Activated T-cell treated with anti-CD3 and anti-CD28 coated beads, Interleukin-2, amount 50 U/mL, for 24 hours (primary cell): Measurements from ENCODE around the gene NUP98.

Experiments used
- DNase-seq: peaks from one replicate; pipeline ENCODE4 v3.0.0-alpha.2; 2020
- H3K27ac Mint-ChIP-seq: 2 replicates; pipeline ENCODE4 v1.8.0; 2020; ENCODE audit warnings: mild to moderate bottlenecking, mixed read lengths
- H3K27me3 Mint-ChIP-seq: 2 replicates; pipeline ENCODE4 v1.8.0; 2020; ENCODE audit warnings: mixed read lengths
- H3K36me3 Mint-ChIP-seq: 2 replicates; pipeline ENCODE4 v1.8.0; 2020; ENCODE audit warnings: low read depth, mixed read lengths
- H3K4me1 Mint-ChIP-seq: 2 replicates; pipeline ENCODE4 v1.8.0; 2020; ENCODE audit warnings: low read depth, mixed read lengths
- H3K4me3 Mint-ChIP-seq: 2 replicates; pipeline ENCODE4 v1.8.0; 2020; ENCODE audit warnings: mild to moderate bottlenecking, moderate library complexity, mixed read lengths
- H3K9me3 Mint-ChIP-seq: 2 replicates; pipeline ENCODE4 v1.8.0; 2020; ENCODE audit warnings: mixed read lengths

NUP98 gene

GRCh38 chr11:3833449-3833848 lies 36.1 kb upstream of the NUP98 start:
- DNase-seq: no peak
- H3K27ac Mint-ChIP-seq: peak overlapping the region; percentile 92
- H3K36me3 Mint-ChIP-seq: peaks cover 95% of the 10 kb centered on the region
- H3K4me1 Mint-ChIP-seq: peaks cover 86% of the 10 kb centered on the region
- no peaks in the 10 kb centered on the region for H3K27me3 Mint-ChIP-seq
- peak overlapping the region; percentile 24 for H3K4me3 Mint-ChIP-seq
- H3K9me3 Mint-ChIP-seq: no peaks in the 10 kb centered on the region

DNA sequence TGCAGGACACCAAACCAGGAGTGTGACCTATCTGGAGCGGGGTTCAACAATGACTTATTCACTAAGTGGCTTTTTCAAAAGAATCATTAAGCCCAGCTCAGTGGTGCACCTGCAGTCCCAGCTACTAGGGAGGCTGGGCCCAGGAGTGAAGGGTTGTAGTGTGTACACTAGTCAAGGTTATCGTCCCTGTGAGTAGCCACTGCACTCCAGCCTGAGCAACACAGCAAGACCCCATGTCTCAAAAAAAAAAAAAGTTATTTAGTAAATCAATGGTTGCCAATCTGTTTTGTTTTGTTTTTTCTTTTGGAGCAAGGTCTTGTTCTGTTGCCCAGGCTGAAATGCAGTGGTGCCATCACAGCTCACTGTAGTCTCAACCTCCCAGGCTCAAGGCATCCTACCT lies 35.5 kb upstream of the NUP98 start:
- H3K4me1 Mint-ChIP-seq: peaks cover 84% of the 10 kb centered on the region
- peak overlapping the region; percentile 92 for H3K27ac Mint-ChIP-seq
- peak overlapping the region; percentile 24 for H3K4me3 Mint-ChIP-seq
- no peaks in the 10 kb centered on the region for H3K27me3 Mint-ChIP-seq
- H3K36me3 Mint-ChIP-seq: peaks cover 96% of the 10 kb centered on the region
- DNase-seq: no peak
- no peaks in the 10 kb centered on the region for H3K9me3 Mint-ChIP-seq

GRCh38 chr11:3831378-3832239 lies 34.3 kb upstream of the NUP98 start:
- Mint-ChIP-seq H3K4me3 (peak overlapping the region; percentile 62), H3K36me3 (peaks cover 98% of the 10 kb centered on the region), H3K27ac (peak overlapping the region; percentile 92), H3K9me3 (no peaks in the 10 kb centered on the region), H3K27me3 (no peaks in the 10 kb centered on the region), H3K4me1 (peaks cover 83% of the 10 kb centered on the region)
- DNase-seq: no peak

- no peak for DNase-seq
- Mint-ChIP-seq H3K4me3 (no peak overlapping the region), H3K4me1 (peaks cover 84% of the 10 kb centered on the region), H3K36me3 (peaks cover 99% of the 10 kb centered on the region), H3K27me3 (no peaks in the 10 kb centered on the region), H3K9me3 (no peaks in the 10 kb centered on the region), H3K27ac (peak overlapping the region; percentile 92)
Observed at GRCh38 chr11:3830730-3831129, 33.4 kb upstream of the NUP98 start.

DNA sequence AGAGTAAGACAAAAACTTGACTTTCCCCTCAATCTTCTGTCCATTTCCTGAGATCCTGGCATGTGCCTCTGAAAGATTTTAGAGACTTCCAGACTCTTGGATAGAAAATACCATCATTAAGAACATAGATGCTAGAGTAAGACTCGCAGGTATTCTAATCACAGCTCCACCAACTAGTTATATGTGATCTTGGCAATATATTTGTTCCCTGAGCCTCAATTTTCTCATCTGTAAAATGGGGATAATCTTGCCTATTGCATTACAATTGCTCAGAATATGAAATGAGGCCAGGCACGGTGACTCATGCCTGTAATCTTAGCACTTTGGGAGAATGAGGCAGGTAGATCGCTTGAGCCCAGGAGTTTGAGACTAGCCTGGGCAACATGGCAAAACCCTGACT lies 32.7 kb upstream of the NUP98 start:
- H3K9me3 Mint-ChIP-seq: no peaks in the 10 kb centered on the region
- DNase-seq: no peak
- no peak overlapping the region for H3K4me3 Mint-ChIP-seq
- H3K36me3 Mint-ChIP-seq: peaks cover 99% of the 10 kb centered on the region
- no peaks in the 10 kb centered on the region for H3K27me3 Mint-ChIP-seq
- H3K4me1 Mint-ChIP-seq: peaks cover 81% of the 10 kb centered on the region
- H3K27ac Mint-ChIP-seq: peak overlapping the region; percentile 92

DNA sequence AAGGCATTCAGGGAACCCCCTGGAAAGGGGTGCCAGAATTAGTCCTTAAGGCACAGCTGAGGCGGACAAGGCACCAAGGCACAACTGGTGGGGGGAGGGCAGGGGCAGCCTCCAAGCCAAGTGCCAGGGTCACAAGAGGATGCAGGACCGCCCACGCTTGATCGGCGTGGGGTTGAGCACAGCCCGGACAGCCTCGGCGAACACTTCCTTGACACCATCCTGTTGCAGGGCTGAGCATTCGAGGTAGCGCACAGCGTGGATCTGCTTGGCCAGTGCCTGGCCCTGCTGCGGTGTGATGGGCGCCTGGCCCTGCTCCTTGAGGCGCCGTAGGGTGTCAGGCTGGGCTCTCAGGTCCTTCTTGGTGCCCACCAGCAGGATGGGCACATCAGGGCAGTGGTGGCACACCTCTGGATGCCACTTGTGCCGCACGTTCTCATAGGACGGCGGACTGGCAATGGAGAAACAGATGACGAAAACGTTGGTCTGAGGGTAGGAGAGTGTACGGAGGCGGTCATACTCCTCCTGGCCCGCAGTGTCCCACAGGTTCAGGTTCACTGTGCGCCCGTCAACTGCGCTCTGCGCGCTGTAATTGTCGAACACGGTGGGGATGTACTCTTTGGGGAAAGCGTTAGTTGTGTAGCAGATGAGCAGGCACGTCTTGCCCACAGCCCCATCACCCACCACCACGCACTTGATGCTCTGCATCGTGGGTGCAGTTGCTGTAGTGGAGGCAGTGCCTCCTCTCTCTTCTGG lies 30.3 kb upstream of the NUP98 start:
- no peak for DNase-seq
- H3K9me3 Mint-ChIP-seq: no peaks in the 10 kb centered on the region
- H3K27me3 Mint-ChIP-seq: no peaks in the 10 kb centered on the region
- peaks cover 74% of the 10 kb centered on the region for H3K4me1 Mint-ChIP-seq
- no peak overlapping the region for H3K4me3 Mint-ChIP-seq
- peaks cover 94% of the 10 kb centered on the region for H3K36me3 Mint-ChIP-seq
- peak overlapping the region; percentile 87 for H3K27ac Mint-ChIP-seq

GRCh38 chr11:3826721-3827120 lies 29.4 kb upstream of the NUP98 start:
- Mint-ChIP-seq H3K27me3 (no peaks in the 10 kb centered on the region), H3K9me3 (no peaks in the 10 kb centered on the region)

DNA sequence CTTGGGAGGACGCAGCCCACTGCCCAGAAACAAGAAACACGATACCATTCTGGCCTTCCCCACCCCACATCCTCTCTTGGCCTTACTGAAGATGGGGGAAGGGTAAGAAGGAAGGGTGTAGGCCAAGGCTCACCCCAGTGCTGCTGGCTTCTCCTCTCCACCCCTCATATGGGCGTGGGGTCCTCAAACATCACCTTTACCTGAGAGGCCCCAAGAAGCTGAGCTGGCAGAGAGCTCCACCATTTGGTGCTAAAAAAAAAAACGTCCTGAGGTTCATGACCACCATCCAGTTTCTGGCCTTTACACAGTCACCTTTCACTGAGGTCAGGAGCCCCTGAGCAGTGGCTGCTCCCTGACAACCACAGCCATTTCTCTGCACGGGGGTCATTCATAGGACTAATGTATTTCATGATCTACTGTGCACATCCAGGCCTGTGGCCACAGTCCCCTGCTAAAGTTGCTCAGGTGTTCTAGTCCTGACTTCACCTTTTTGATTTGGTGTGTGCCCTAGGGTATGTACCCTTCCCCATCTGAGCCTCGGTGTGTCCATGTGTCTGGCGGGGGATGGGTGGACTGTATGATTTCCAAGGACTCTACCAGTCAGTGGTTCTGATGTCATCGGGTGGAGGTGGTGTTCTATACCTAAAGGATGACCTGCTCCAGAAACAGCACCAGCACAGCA lies 28.3 kb upstream of the NUP98 start:
- Mint-ChIP-seq H3K36me3 (peaks cover 74% of the 10 kb centered on the region), H3K27ac (peak overlapping the region; percentile 87), H3K27me3 (no peaks in the 10 kb centered on the region), H3K9me3 (no peaks in the 10 kb centered on the region), H3K4me1 (peaks cover 54% of the 10 kb centered on the region), H3K4me3 (no peak overlapping the region)
- no peak for DNase-seq

More at GRCh38 chr11:3826721-3827120, 29.4 kb upstream of the NUP98 start:
- Mint-ChIP-seq H3K36me3 (peaks cover 85% of the 10 kb centered on the region), H3K4me1 (peaks cover 65% of the 10 kb centered on the region), H3K4me3 (no peak overlapping the region), H3K27ac (peak overlapping the region; percentile 87)
- no peak for DNase-seq

DNA sequence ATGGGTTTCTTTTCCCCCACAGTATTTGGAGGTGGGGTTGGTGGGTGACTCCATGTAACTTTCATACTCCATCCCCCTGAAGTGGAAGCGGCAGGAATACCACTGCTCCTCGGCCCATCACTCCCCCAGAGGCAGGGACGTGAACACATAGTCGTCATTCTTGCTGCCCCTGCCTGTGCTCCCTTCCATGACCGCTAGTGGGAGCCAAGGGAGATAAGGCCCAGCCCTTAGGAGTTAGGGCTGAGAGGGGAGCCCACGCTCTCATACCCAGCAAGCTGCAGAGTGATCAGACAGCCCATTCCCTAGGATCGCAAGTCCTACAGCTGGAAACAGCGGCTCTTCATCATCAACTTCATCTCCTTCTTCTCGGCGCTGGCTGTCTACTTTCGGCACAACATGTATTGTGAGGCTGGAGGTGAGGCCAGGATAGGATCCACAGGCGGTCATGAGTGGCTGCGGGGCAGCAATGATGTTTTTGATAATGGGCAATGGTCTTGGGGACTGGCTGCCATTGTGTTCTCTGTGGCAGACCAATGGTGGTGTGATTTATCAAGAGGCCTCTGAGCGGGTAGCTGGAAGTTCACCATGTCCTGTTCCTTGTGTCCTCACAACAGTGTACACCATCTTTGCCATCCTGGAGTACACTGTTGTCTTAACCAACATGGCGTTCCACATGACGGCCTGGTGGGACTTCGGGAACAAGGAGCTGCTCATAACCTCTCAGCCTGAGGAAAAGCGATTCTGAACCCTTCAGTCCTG lies 27.5 kb upstream of the NUP98 start:
- Mint-ChIP-seq H3K27ac (peak overlapping the region; percentile 83), H3K27me3 (no peaks in the 10 kb centered on the region), H3K4me3 (no peak overlapping the region), H3K4me1 (peaks cover 47% of the 10 kb centered on the region), H3K9me3 (no peaks in the 10 kb centered on the region), H3K36me3 (peaks cover 73% of the 10 kb centered on the region)
- DNase-seq: peak; percentile 86

DNA sequence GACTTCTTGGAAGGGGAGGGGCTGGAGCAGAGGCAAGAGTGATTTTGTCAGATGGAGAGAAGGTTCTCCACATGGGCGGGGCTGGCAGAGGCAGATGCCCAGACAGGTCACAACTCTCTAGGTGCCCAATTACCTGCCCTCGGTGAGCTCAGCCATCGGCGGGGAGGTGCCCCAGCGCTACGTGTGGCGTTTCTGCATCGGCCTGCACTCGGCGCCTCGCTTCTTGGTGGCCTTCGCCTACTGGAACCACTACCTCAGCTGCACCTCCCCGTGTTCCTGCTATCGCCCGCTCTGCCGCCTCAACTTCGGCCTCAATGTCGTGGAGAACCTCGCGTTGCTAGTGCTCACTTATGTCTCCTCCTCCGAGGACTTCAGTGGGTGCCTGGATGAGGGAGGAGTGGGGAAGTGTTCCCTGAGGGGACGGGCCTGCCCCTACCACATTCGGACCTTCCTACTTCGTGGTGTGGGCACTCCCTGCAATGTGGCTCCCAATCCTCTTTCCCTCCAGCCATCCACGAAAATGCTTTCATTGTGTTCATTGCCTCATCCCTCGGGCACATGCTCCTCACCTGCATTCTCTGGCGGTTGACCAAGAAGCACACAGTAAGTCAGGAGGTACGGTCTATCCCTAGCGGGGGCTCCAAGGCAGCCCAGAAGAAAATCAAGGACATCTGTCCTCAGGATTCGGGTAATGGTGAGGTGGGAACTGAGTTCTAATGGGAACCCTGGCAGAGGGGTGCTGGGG lies 26.6 kb upstream of the NUP98 start:
- Mint-ChIP-seq H3K4me3 (no peak overlapping the region), H3K27ac (peak overlapping the region; percentile 83)

GRCh38 chr11:3823303-3823702 lies 25.9 kb upstream of the NUP98 start:
- no peak overlapping the region for H3K27ac Mint-ChIP-seq
- no peaks in the 10 kb centered on the region for H3K9me3 Mint-ChIP-seq
- no peak overlapping the region for H3K4me3 Mint-ChIP-seq

More for the DNA sequence above, 26.6 kb upstream of the NUP98 start:
- H3K36me3 Mint-ChIP-seq: peaks cover 64% of the 10 kb centered on the region
- no peaks in the 10 kb centered on the region for H3K27me3 Mint-ChIP-seq
- DNase-seq: no peak
- no peaks in the 10 kb centered on the region for H3K9me3 Mint-ChIP-seq
- H3K4me1 Mint-ChIP-seq: peaks cover 45% of the 10 kb centered on the region

GRCh38 chr11:3822312-3822711 lies 25.0 kb upstream of the NUP98 start:
- Mint-ChIP-seq H3K27ac (no peak overlapping the region), H3K4me1 (peaks cover 36% of the 10 kb centered on the region), H3K9me3 (no peaks in the 10 kb centered on the region), H3K27me3 (no peaks in the 10 kb centered on the region), H3K36me3 (peaks cover 54% of the 10 kb centered on the region), H3K4me3 (no peak overlapping the region)
- no peak for DNase-seq

More at GRCh38 chr11:3823303-3823702, 25.9 kb upstream of the NUP98 start:
- DNase-seq: no peak
- H3K27me3 Mint-ChIP-seq: no peaks in the 10 kb centered on the region
- peaks cover 44% of the 10 kb centered on the region for H3K4me1 Mint-ChIP-seq
- peaks cover 61% of the 10 kb centered on the region for H3K36me3 Mint-ChIP-seq

DNA sequence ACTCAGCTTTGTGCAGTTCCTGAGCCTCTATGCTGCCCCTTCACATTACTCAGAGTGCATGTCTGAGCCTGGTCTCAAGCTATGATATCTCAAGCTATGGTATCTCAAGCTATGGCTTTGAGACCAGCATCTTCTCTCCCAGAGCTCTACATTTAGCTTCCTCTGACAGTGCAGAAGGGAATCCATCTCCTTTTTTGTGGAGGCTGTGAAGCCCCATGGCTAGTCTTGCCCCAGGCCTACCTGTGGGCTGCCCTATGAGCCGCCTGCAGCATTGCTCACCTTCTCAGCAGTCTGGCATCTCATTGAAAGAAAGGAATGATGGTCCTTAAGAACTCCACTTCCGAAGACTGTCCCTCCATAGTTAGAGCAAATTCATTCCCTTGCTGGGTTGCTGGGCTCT lies 23.6 kb upstream of the NUP98 start:
- peaks cover 24% of the 10 kb centered on the region for H3K4me1 Mint-ChIP-seq
- no peaks in the 10 kb centered on the region for H3K9me3 Mint-ChIP-seq
- DNase-seq: no peak
- H3K36me3 Mint-ChIP-seq: peaks cover 44% of the 10 kb centered on the region
- H3K27ac Mint-ChIP-seq: no peak overlapping the region
- no peak overlapping the region for H3K4me3 Mint-ChIP-seq
- H3K27me3 Mint-ChIP-seq: no peaks in the 10 kb centered on the region
